ENCODE results near the gene STK38.

The STK38 gene

DNA sequence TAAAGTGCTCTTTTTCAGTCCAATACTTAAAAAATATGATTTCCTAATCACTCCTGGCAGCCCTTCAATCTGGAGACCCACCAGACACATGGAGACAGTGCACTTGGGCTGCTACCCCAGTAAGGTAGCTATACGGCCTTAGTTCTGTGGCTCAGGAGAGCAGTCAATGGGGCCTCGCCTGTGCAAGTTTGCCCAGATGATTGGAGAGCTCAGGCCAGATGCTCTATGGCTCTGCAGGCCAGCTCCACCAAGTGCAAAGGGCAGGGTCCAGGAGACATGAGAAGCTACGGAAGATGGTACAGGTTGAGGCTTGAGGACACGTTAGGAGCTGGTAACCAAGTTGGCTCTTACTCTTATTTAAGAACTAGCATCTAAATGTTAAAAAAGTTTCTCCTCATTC, 30.7 kb downstream of the STK38 start:
- no peak for TF ChIP-seq EZH2phosphoT487 (IDR thresholded peaks at IDR 0.05; ENCODE audit: borderline replicate concordance)
- TF ChIP-seq, protein P1, sequence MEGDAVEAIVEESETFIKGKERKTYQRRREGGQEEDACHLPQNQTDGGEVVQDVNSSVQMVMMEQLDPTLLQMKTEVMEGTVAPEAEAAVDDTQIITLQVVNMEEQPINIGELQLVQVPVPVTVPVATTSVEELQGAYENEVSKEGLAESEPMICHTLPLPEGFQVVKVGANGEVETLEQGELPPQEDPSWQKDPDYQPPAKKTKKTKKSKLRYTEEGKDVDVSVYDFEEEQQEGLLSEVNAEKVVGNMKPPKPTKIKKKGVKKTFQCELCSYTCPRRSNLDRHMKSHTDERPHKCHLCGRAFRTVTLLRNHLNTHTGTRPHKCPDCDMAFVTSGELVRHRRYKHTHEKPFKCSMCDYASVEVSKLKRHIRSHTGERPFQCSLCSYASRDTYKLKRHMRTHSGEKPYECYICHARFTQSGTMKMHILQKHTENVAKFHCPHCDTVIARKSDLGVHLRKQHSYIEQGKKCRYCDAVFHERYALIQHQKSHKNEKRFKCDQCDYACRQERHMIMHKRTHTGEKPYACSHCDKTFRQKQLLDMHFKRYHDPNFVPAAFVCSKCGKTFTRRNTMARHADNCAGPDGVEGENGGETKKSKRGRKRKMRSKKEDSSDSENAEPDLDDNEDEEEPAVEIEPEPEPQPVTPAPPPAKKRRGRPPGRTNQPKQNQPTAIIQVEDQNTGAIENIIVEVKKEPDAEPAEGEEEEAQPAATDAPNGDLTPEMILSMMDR (conservative IDR thresholded peaks at IDR 0.05; ENCODE audit: low read length): no peak
- Histone ChIP-seq H3K4me1 (ENCODE audit: insufficient read depth, low read length, poor library complexity, severe bottlenecking) (no peaks in the 10 kb centered on the region), H3K9ac (ENCODE audit: low read depth, low read length, poor library complexity, severe bottlenecking) (no peak overlapping the region), H3K27me3 (ENCODE audit: insufficient read depth, low read length, poor library complexity, severe bottlenecking) (no peaks in the 10 kb centered on the region), H3K9me3 (ENCODE audit: insufficient read depth, low read depth, low read length) (no peaks in the 10 kb centered on the region), H3F3A (ENCODE audit: low read depth) (no peaks in the 10 kb centered on the region), H2AFZ (ENCODE audit: low read length) (no peak overlapping the region), H3K36me3 (ENCODE audit: insufficient read depth, low read length) (peaks cover 92% of the 10 kb centered on the region), H4K20me1 (ENCODE audit: insufficient read depth, low read length, poor library complexity, severe bottlenecking) (no peaks in the 10 kb centered on the region), H3K9me2 (replicated peaks; ENCODE audit: low read depth, low read length) (no peaks in the 10 kb centered on the region), H3K79me2 (ENCODE audit: insufficient read depth, low read length) (no peaks in the 10 kb centered on the region), H3K4me2 (ENCODE audit: low read depth, low read length, poor library complexity, severe bottlenecking) (no peak overlapping the region), H3K4me3 (ENCODE audit: low read length, poor library complexity, severe bottlenecking) (no peak overlapping the region)

DNA sequence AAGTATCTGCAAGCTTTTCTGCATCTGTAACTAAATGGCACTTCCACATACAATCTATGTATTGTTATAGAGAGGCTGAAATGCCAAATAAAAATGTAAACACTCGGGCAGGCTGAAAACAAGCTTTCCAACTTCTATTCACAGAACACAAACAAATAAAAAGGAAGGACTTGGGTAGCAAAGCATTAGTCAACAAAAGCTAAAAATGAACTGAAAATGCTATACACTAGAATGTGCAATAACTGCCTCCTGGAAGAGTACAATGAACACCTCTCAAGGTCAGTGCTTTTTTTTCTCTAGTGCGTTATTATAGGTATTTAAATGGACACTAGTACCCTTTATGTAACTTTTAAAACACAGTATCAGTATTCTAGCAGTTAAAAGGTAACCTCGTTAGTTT, 31.4 kb downstream of the STK38 start:
- no peak overlapping the region for H3K4me3 ChIP-seq (ENCODE audit: low read length, poor library complexity, severe bottlenecking)
- H3K4me1 ChIP-seq (ENCODE audit: insufficient read depth, low read length, poor library complexity, severe bottlenecking): no peaks in the 10 kb centered on the region
- no peaks in the 10 kb centered on the region for H3K9me3 ChIP-seq (ENCODE audit: insufficient read depth, low read depth, low read length)
- no peaks in the 10 kb centered on the region for H3K9me2 ChIP-seq (replicated peaks; ENCODE audit: low read depth, low read length)
- H3K27me3 ChIP-seq (ENCODE audit: insufficient read depth, low read length, poor library complexity, severe bottlenecking): no peaks in the 10 kb centered on the region
- H3K4me2 ChIP-seq (ENCODE audit: low read depth, low read length, poor library complexity, severe bottlenecking): no peak overlapping the region
- no peaks in the 10 kb centered on the region for H3K79me2 ChIP-seq (ENCODE audit: insufficient read depth, low read length)
- H4K20me1 ChIP-seq (ENCODE audit: insufficient read depth, low read length, poor library complexity, severe bottlenecking): no peaks in the 10 kb centered on the region
- H3K36me3 ChIP-seq (ENCODE audit: insufficient read depth, low read length): peaks cover 93% of the 10 kb centered on the region
- no peak overlapping the region for H2AFZ ChIP-seq (ENCODE audit: low read length)
- TF ChIP-seq, protein P1 (conservative IDR thresholded peaks at IDR 0.05; ENCODE audit: low read length): no peak
- no peak for TF ChIP-seq EZH2phosphoT487 (IDR thresholded peaks at IDR 0.05; ENCODE audit: borderline replicate concordance)
- H3F3A ChIP-seq (ENCODE audit: low read depth): no peaks in the 10 kb centered on the region
- no peak overlapping the region for H3K9ac ChIP-seq (ENCODE audit: low read depth, low read length, poor library complexity, severe bottlenecking)

DNA sequence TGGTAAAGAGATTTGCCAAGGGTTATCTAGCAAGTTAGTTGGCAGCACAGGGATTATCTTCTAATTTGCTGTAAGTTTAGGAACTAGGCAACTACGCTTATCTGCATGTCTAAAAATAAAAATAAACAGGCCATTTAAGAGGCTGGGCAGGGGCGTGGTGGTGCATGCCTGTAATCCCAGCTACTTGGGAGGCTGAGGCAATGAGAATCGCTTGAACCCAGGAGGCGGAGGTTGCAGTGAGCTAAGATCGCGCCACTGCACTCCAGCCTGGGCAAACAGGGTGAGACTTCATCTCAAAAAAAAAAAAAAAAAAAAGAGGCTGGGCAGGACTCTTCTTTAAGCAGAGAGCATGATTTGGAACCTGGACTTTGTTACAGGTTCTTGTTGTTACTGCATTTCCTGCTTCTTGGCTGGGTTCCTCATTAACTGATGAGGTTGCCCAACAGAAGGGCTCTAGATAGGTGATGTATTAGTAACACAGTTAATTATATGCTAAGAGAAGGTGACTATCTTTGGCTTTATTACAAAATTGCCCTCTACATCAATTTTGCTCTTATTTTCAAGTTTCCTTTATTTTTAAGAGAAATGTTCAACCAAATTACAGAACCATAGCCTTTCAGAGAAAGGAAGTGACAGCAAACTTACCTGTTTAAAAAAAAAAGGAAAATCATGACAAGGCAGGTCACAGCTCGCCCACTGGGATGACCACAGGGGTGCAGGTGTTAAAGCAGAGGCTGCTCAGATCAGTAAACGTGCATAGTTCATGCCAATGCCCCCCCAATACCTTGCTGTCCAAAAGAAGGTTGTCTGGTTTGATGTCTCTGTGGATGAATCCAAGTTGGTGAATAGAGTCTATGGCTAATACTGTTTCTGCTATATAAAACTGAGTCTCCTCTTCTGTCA, 32.5 kb downstream of the STK38 start:
- Histone ChIP-seq H3K4me2 (ENCODE audit: low read depth, low read length, poor library complexity, severe bottlenecking) (no peak overlapping the region), H2AFZ (ENCODE audit: low read length) (no peak overlapping the region), H3K27me3 (ENCODE audit: insufficient read depth, low read length, poor library complexity, severe bottlenecking) (no peaks in the 10 kb centered on the region), H3K36me3 (ENCODE audit: insufficient read depth, low read length) (peaks cover 92% of the 10 kb centered on the region), H3F3A (ENCODE audit: low read depth) (no peaks in the 10 kb centered on the region), H3K9me3 (ENCODE audit: insufficient read depth, low read depth, low read length) (no peaks in the 10 kb centered on the region), H3K4me3 (ENCODE audit: low read length, poor library complexity, severe bottlenecking) (no peak overlapping the region), H4K20me1 (ENCODE audit: insufficient read depth, low read length, poor library complexity, severe bottlenecking) (no peaks in the 10 kb centered on the region), H3K9ac (ENCODE audit: low read depth, low read length, poor library complexity, severe bottlenecking) (no peak overlapping the region), H3K9me2 (replicated peaks; ENCODE audit: low read depth, low read length) (no peaks in the 10 kb centered on the region), H3K79me2 (ENCODE audit: insufficient read depth, low read length) (no peaks in the 10 kb centered on the region), H3K4me1 (ENCODE audit: insufficient read depth, low read length, poor library complexity, severe bottlenecking) (no peaks in the 10 kb centered on the region)
- TF ChIP-seq EZH2phosphoT487 (IDR thresholded peaks at IDR 0.05; ENCODE audit: borderline replicate concordance): no peak
- TF ChIP-seq, protein P1 (conservative IDR thresholded peaks at IDR 0.05; ENCODE audit: low read length): no peak

Measured in Loucy (cell line).